B cell (primary cell): Measurements from ENCODE around the gene DVL1.

ENCODE experiments used
- CTCF ChIP-seq: fragments of 200-600 bp; IDR thresholded peaks from one replicate; pipeline ENCODE4 v1.8.0; 2022; ENCODE audit warnings: antibody characterized with exemption, mild to moderate bottlenecking
- EZH2 ChIP-seq: IDR thresholded peaks from 2 replicates; pipeline ENCODE4 v1.6.1; 2012; ENCODE audit warnings: borderline replicate concordance, low read depth, mild to moderate bottlenecking, moderate library complexity, low read length; ENCODE audit not compliant: insufficient read depth, poor library complexity, severe bottlenecking

- TF ChIP-seq CTCF = no peak
- no peak for TF ChIP-seq EZH2
These were observed 7.6 kb downstream of the DVL1 start for GRCh38 chr1:1341549-1342021.
